Heart left ventricle (tissue), 13 donors: Measurements from ENCODE around the gene IREB2.

Experiments used
- POLR2A ChIP-seq, 2 donors: fragments of 450-650 bp; IDR thresholded peaks; one replicate each; pipeline ENCODE4 v1.6.1; 2017; ENCODE audit warnings: antibody characterized with exemption in 2 of 2, mild to moderate bottlenecking in 2 of 2, moderate library complexity in 2 of 2
- TF ChIP-seq, protein P1 (sequence below), 12 donors: fragments of 200-600 bp; sonication (generic) in 4 of 12; IDR thresholded peaks; one replicate each; pipeline versions ENCODE4 v1.5.0 to v1.8.0; 2018 to 2022; ENCODE audit warnings: antibody characterized with exemption in 12 of 12, mild to moderate bottlenecking in 5 of 12
- donor health status: ischemic (EF 13 %, LVEDD 7.1; RV severe dilation, severe dysfunction).
- donor health status: DM: no; HTN: yes; CAD: no.
- donor health status: DM: no; HTN: no; CAD: no.
- donor health status: ischemic (EF 25% LVEDD 6.9; RV normal size, moderate dysfunction).
- donor health status: ischemic (EF 25% LVEDD 5.7; RV mildly dilated, moderate dysfunction).
- donor health status: ischemic (EF 35%, LVEDD 5.7; RV mildly dilated, moderate dysfunction).
- donor health status: nonischemic (EF 11% LVEDD 7.7; RV severe dilation, severe dysfunction).
- donor health status: DM: yes; HTN: yes; CAD: no.
- donor health status: PGD.
- donor health status: ischemic (EF 29% LVEDD 5.4; RV normal size, mild dysfunction).
- donor health status: nonischemic (EF 23%, LVEDD 6.1; RV moderate dilation, normal function).

DNA sequence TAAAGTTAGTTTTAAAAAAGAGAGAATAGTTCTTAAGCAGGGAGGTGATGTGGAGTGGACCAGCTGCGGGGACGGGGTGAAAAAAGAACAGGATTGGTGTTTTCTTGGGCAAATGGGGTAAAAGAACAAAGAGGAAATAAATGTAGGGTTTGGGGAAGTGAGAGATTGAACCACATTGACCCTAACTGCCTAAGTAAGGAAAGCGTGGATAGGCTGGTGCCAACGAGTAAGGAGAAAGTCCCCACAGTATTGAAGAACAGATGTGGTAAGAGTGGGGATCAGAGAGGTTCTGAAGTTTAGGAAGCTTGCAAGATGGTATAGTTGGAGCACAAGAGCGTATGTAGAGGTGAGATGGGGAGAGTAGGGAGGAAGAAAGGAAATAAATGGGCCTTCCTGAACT lies 17.0 kb downstream of the IREB2 start:
- TF ChIP-seq, protein P1, sequence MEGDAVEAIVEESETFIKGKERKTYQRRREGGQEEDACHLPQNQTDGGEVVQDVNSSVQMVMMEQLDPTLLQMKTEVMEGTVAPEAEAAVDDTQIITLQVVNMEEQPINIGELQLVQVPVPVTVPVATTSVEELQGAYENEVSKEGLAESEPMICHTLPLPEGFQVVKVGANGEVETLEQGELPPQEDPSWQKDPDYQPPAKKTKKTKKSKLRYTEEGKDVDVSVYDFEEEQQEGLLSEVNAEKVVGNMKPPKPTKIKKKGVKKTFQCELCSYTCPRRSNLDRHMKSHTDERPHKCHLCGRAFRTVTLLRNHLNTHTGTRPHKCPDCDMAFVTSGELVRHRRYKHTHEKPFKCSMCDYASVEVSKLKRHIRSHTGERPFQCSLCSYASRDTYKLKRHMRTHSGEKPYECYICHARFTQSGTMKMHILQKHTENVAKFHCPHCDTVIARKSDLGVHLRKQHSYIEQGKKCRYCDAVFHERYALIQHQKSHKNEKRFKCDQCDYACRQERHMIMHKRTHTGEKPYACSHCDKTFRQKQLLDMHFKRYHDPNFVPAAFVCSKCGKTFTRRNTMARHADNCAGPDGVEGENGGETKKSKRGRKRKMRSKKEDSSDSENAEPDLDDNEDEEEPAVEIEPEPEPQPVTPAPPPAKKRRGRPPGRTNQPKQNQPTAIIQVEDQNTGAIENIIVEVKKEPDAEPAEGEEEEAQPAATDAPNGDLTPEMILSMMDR (IDR thresholded peaks at IDR 0.05), result no peak
- no peak for TF ChIP-seq POLR2A (IDR thresholded peaks at IDR 0.05)
